Activated naive CD8-positive, alpha-beta T cell treated with anti-CD3 and anti-CD28 coated beads, Interleukin-2, amount 50 U/mL, for 24 hours (primary cell): ENCODE data around the gene POLRMT.

ENCODE experiments used
- ATAC-seq: fragments of 150-1000 bp; cut with Tn5 transposase; one replicate; pipeline ENCODE4 v1.10.0; 2021
- DNase-seq: peaks from one replicate; pipeline ENCODE4 v3.0.0; 2021
- H3K27ac Mint-ChIP-seq: one replicate; pipeline ENCODE4 v1.8.0; 2021; ENCODE audit warnings: mild to moderate bottlenecking, mixed read lengths
- H3K27me3 Mint-ChIP-seq: one replicate; pipeline ENCODE4 v1.8.0; 2021; ENCODE audit warnings: mixed read lengths
- H3K36me3 Mint-ChIP-seq: one replicate; pipeline ENCODE4 v1.8.0; 2021; ENCODE audit warnings: low read depth, mixed read lengths
- H3K4me1 Mint-ChIP-seq: one replicate; pipeline ENCODE4 v1.8.0; 2021; ENCODE audit warnings: mixed read lengths
- H3K4me3 Mint-ChIP-seq: one replicate; pipeline ENCODE4 v1.8.0; 2021; ENCODE audit warnings: mild to moderate bottlenecking, moderate library complexity, mixed read lengths
- H3K9me3 Mint-ChIP-seq: one replicate; pipeline ENCODE4 v1.8.0; 2021; ENCODE audit warnings: mixed read lengths

The POLRMT gene

GRCh38 chr19:582497-583197, 50.7 kb downstream of the POLRMT start:
- no peak overlapping the region for H3K27ac Mint-ChIP-seq
- H3K9me3 Mint-ChIP-seq, result no peaks in the 10 kb centered on the region
- ATAC-seq (no peak), DNase-seq (no peak)
- H3K36me3 Mint-ChIP-seq, result peaks cover 9% of the 10 kb centered on the region
- H3K27me3 Mint-ChIP-seq, result peaks cover 8% of the 10 kb centered on the region
- no peak overlapping the region for H3K4me3 Mint-ChIP-seq
- peaks cover 6% of the 10 kb centered on the region for H3K4me1 Mint-ChIP-seq

DNA sequence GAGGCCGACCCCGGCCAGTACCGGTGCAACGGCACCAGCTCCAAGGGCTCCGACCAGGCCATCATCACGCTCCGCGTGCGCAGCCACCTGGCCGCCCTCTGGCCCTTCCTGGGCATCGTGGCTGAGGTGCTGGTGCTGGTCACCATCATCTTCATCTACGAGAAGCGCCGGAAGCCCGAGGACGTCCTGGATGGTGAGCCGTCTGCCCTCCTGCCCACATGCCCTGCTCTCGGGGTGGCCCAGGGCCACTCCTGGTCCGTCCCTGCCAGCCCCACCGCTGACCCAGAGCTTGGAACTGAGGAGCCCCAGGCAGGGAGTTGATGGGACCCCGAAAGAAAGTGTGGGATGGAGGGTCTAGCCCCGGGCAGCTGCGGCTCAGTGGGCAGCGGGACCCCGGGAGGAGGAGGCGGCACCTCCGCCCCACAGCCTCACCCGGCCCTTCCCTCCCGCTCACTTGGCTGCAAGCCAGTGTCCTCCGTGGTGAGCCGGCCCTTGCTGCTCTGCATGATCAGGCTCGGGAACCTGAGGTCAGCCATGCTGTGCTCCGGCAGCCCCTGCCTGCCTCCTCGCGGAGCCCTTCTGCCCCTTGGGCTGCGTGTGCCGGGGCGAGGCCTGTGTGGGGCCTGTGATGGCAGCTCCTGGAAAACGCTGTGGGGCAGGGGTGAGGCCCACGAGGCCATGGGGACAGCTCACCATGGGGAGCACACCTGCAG, 51.8 kb downstream of the POLRMT start:
- DNase-seq (no peak), ATAC-seq (no peak)
- Mint-ChIP-seq H3K9me3 (no peaks in the 10 kb centered on the region), H3K4me1 (peaks cover 12% of the 10 kb centered on the region), H3K36me3 (peaks cover 9% of the 10 kb centered on the region), H3K27me3 (peaks cover 8% of the 10 kb centered on the region), H3K27ac (no peak overlapping the region), H3K4me3 (no peak overlapping the region)

- H3K36me3 Mint-ChIP-seq, result peaks cover 9% of the 10 kb centered on the region
- H3K27me3 Mint-ChIP-seq, result no peaks in the 10 kb centered on the region
- no peaks in the 10 kb centered on the region for H3K9me3 Mint-ChIP-seq
- H3K4me3 Mint-ChIP-seq, result no peak overlapping the region
- H3K4me1 Mint-ChIP-seq, result peaks cover 14% of the 10 kb centered on the region
- ATAC-seq (no peak), DNase-seq (no peak)
- H3K27ac Mint-ChIP-seq, result no peak overlapping the region
These were observed 53.0 kb downstream of the POLRMT start for GRCh38 chr19:580274-580835.

DNA sequence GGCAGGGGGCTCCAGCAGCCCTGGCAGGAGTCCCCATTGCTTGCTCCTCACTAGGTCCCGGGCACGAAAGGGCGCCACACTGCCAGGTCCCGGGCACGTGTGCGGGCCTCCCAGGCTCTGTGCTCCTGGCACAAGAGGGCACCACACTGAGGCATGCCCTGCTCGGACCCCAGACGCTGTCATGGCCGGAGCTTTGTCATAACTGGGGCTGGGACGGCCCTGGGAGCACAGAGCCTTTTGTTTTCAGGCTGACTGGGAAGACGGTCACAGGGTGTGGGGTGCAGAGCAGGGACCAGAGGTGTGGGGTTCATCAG, 53.5 kb downstream of the POLRMT start:
- no peak for ATAC-seq
- Mint-ChIP-seq H3K27ac (no peak overlapping the region), H3K27me3 (no peaks in the 10 kb centered on the region), H3K4me1 (peaks cover 19% of the 10 kb centered on the region), H3K9me3 (no peaks in the 10 kb centered on the region), H3K4me3 (no peak overlapping the region), H3K36me3 (peaks cover 9% of the 10 kb centered on the region)
- no peak for DNase-seq

GRCh38 chr19:579111-579841, 54.1 kb downstream of the POLRMT start:
- Mint-ChIP-seq H3K4me1 (peaks cover 24% of the 10 kb centered on the region), H3K9me3 (no peaks in the 10 kb centered on the region), H3K4me3 (no peak overlapping the region), H3K27ac (no peak overlapping the region), H3K36me3 (peaks cover 10% of the 10 kb centered on the region), H3K27me3 (no peaks in the 10 kb centered on the region)
- ATAC-seq (no peak), DNase-seq (no peak)

DNA sequence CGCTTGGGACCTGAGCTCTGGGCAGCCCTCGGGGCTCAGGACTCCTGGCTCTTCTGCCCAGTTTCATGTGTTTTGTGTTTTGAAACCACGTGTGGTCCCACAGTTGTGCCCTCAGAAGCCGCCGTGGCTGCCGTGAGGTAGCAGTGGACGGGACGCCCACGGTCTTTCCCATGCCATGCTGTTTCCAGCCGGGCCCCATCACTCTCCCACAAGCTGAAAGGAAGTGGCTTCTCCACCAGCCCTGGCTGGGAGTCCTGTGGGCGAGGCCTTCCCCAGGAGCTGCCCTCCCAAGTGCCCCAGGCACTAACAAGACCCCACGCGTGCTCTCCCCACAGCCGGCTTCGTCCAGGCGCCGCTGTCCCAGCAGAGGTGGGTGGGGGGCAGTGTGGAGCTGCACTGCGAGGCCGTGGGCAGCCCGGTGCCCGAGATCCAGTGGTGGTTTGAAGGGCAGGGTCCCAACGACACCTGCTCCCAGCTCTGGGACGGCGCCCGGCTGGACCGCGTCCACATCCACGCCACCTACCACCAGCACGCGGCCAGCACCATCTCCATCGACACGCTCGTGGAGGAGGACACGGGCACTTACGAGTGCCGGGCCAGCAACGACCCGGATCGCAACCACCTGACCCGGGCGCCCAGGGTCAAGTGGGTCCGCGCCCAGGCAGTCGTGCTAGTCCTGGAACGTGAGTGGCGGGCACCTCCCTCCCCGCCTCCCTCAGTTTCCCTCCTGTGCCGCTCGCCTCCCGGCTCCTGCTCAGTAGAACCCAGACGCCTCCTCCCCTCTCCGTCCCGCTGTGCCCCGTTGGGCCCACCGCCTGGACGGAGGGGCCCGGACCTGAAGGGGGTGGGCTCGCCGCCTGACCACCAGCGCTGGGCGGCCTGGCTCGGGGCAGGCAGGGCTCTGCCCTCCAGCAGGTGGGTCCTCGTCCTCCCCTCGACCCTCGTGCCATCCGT, 55.6 kb downstream of the POLRMT start:
- Mint-ChIP-seq H3K27me3 (no peaks in the 10 kb centered on the region), H3K36me3 (peaks cover 10% of the 10 kb centered on the region), H3K4me3 (no peak overlapping the region), H3K27ac (no peak overlapping the region), H3K4me1 (peaks cover 28% of the 10 kb centered on the region), H3K9me3 (no peaks in the 10 kb centered on the region)
- DNase-seq, result no peak
- ATAC-seq, result no peak

DNA sequence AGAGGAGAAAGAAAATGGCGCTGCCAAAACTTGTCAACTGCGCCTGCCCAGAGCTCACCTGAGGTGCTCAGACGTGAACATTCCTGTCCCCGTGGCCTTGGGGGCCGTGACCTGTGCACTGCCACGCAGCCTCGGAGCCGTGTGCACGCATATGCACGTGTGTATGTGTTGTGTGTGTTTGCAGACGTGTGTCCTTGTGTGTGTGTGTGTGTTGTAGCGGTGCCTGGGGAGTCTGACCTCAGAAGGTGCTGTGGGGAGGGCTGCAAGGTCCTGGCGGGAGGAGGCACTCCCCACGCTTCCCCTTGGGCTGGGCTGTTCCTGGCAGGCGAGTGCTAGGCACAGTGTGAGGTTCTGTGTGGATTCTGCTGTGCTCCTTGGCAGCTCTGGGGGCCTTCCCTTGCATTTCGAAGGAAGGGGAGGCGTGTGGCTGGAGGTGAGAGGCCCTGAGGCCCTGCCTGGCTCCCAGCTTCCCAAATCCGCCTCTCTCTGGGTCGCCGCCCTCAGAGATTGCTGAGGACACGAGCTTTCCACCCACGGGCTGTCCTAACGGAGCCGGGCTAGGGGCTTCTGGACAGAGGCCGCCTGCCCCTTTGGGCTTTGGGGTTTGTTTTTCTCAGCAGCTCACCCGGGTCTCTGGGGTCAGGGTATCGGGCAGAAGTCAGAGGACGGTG, 56.4 kb downstream of the POLRMT start:
- H3K27me3 Mint-ChIP-seq, result no peaks in the 10 kb centered on the region
- ATAC-seq (no peak), DNase-seq (no peak)
- H3K9me3 Mint-ChIP-seq, result no peaks in the 10 kb centered on the region
- peaks cover 8% of the 10 kb centered on the region for H3K36me3 Mint-ChIP-seq
- H3K27ac Mint-ChIP-seq, result no peak overlapping the region
- H3K4me1 Mint-ChIP-seq, result peaks cover 31% of the 10 kb centered on the region
- no peak overlapping the region for H3K4me3 Mint-ChIP-seq

DNA sequence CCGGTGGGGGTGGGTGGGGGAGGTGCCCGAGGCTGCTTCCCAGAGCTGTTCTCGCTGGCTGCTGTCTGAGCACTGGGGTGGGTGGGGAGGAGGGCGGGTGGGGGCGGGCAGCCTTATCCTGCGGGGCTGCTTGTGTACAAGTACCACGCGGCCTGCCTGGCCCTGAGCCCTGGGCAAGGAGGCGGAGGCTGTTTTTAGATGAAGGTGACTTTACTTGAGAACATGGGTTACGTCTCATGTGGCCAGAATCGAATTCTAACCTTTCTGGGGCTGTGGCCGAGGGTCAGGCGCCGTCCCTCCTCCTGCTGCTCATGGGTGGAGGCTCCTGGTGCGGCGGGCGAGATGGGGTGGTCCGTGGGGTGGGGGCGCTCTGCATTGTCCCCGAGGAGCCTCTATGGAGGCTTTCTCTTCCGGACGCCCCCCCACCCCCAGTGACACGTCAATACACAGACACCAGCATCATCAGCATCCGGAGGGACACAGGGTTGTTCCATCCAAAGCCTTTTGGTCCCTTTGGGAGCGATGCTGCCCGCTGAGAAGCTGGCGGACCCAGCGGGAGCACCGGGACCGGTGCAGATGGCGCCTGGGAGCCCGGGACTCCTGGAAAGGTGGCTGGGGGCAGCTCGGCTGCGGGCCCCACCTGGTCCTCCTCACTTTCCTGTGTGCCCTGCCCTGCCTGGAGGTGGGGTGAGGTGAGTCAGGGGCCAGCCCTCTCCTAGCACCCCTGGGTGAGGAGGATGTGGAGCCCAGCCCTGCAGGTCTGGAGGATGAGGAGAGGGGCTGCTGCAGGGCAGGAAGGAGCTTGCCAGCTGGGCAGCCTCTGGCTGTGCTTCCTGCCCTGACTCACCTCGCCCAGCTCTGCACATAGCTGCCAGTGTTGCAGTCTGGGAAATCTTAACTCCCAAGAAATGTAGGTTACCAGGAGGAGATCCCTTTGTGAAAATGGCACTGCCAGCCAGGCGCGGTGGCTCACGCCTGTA, 57.5 kb downstream of the POLRMT start:
- DNase-seq (no peak), ATAC-seq (no peak)
- H3K4me3 Mint-ChIP-seq, result peak overlapping the region; percentile 21
- H3K36me3 Mint-ChIP-seq, result peaks cover 13% of the 10 kb centered on the region
- H3K4me1 Mint-ChIP-seq, result peaks cover 37% of the 10 kb centered on the region
- H3K27me3 Mint-ChIP-seq, result peaks cover 4% of the 10 kb centered on the region
- H3K27ac Mint-ChIP-seq, result no peak overlapping the region
- no peaks in the 10 kb centered on the region for H3K9me3 Mint-ChIP-seq

- H3K4me1 Mint-ChIP-seq, result peaks cover 40% of the 10 kb centered on the region
- no peaks in the 10 kb centered on the region for H3K9me3 Mint-ChIP-seq
These were observed 58.4 kb downstream of the POLRMT start for GRCh38 chr19:574658-575526.

DNA sequence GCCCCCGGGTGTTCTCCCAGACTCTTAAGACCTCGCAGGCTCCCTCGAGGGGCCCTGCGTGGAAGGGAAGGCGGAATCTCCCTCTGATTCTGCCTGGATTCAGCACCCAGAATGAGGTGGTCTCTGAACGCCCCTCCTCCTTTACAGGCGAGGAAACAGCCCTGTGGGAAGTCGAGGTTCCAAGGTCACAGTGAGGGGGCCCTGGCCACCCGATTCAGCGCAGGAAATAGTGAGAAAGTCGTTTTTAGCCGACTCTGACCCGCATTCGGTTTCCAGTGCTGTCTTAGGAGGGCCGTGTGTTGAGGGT, 59.9 kb downstream of the POLRMT start:
- Mint-ChIP-seq H3K27ac (peak overlapping the region; percentile 70), H3K4me3 (peak overlapping the region; percentile 94), H3K27me3 (peaks cover 6% of the 10 kb centered on the region), H3K36me3 (peaks cover 11% of the 10 kb centered on the region), H3K9me3 (no peaks in the 10 kb centered on the region), H3K4me1 (peaks cover 42% of the 10 kb centered on the region)
- DNase-seq, result no peak
- no peak for ATAC-seq

More at GRCh38 chr19:574658-575526, 58.4 kb downstream of the POLRMT start:
- Mint-ChIP-seq H3K36me3 (peaks cover 11% of the 10 kb centered on the region), H3K27ac (peak overlapping the region; percentile 39), H3K27me3 (peaks cover 5% of the 10 kb centered on the region), H3K4me3 (peak overlapping the region; percentile 94)
- ATAC-seq (no peak), DNase-seq (no peak)

GRCh38 chr19:572743-573518, 60.4 kb downstream of the POLRMT start:
- Mint-ChIP-seq H3K27ac (peak overlapping the region; percentile 99), H3K36me3 (peaks cover 11% of the 10 kb centered on the region), H3K4me1 (peaks cover 42% of the 10 kb centered on the region), H3K4me3 (peak overlapping the region; percentile 94), H3K27me3 (peaks cover 6% of the 10 kb centered on the region), H3K9me3 (no peaks in the 10 kb centered on the region)
- ATAC-seq, result peak; percentile 1
- DNase-seq, result no peak
